CD4-positive, CD25-positive, alpha-beta regulatory T cell (primary cell): ENCODE data around the gene RBM44. TPM values are rescaled to one million over a fixed set of nuclear protein-coding genes. Genes with fewer than 3 reads are reported as not detected.
"Not testable (repeated sequence)": the region's sequence is repeated elsewhere in the genome, so short reads cannot be mapped to it uniquely, and the experiment has no call there.

Source experiments
- ATAC-seq, 2 donors: fragments of 150-1000 bp; cut with Tn5 transposase; one replicate each; pipeline ENCODE4 v1.10.0; 2021; ENCODE audit warnings: low read depth in 2 of 2, moderate number of reproducible peaks in 2 of 2, moderate library complexity in 1 of 2
- DNase-seq, 3 donors: peaks; one replicate each; pipeline versions ENCODE4 v3.0.0 to v3.0.0-alpha.2; 2012 to 2022; ENCODE audit warnings: mixed read lengths in 1 of 3
- H3K27ac ChIP-seq: one replicate; pipeline ENCODE4 v1.7.0; 2013; ENCODE audit warnings: mild to moderate bottlenecking, low read length; ENCODE audit not compliant: insufficient read depth, poor library complexity, severe bottlenecking
- H3K27me3 ChIP-seq: one replicate; pipeline ENCODE4 v1.7.0; 2013; ENCODE audit warnings: low read length; ENCODE audit not compliant: control insufficient read depth, insufficient read depth
- H3K36me3 ChIP-seq: one replicate; pipeline ENCODE4 v1.7.0; 2013; ENCODE audit warnings: mild to moderate bottlenecking, low read length, moderate library complexity; ENCODE audit not compliant: control insufficient read depth, insufficient read depth
- H3K4me1 ChIP-seq: 2 replicates; pipeline ENCODE4 v1.7.0; 2013; ENCODE audit warnings: mild to moderate bottlenecking, low read length; ENCODE audit not compliant: insufficient read depth, control insufficient read depth, poor library complexity, severe bottlenecking
- H3K4me3 ChIP-seq: one replicate; pipeline ENCODE4 v1.7.0; 2013; ENCODE audit warnings: low read depth, mild to moderate bottlenecking, low read length, moderate library complexity
- H3K9me3 ChIP-seq, 2 experiments: 1 replicate in 1 of 2; 2 replicates in 1 of 2; pipeline ENCODE4 v1.7.0; 2013; ENCODE audit warnings: low read length in 2 of 2, mild to moderate bottlenecking in 1 of 2, moderate library complexity in 1 of 2; ENCODE audit not compliant: control insufficient read depth in 2 of 2
- H3K27ac Mint-ChIP-seq, 3 donors: one replicate each; pipeline ENCODE4 v1.8.0; 2020 to 2022; ENCODE audit warnings: mild to moderate bottlenecking in 3 of 3, mixed read lengths in 3 of 3, moderate library complexity in 2 of 3
- H3K27me3 Mint-ChIP-seq: one replicate; pipeline ENCODE4 v1.8.0; 2022; ENCODE audit warnings: mild to moderate bottlenecking, mixed read lengths
- H3K36me3 Mint-ChIP-seq: one replicate; pipeline ENCODE4 v1.8.0; 2020; ENCODE audit warnings: mixed read lengths
- H3K4me1 Mint-ChIP-seq, 4 donors: one replicate each; pipeline ENCODE4 v1.8.0; 2020 to 2022; ENCODE audit warnings: mixed read lengths in 4 of 4, mild to moderate bottlenecking in 1 of 4
- H3K4me3 Mint-ChIP-seq, 4 donors: one replicate each; pipeline ENCODE4 v1.8.0; 2020 to 2022; ENCODE audit warnings: mild to moderate bottlenecking in 4 of 4, mixed read lengths in 4 of 4, moderate library complexity in 3 of 4
- H3K9me3 Mint-ChIP-seq, 7 donors: one replicate each; pipeline ENCODE4 v1.8.0; 2020 to 2022; ENCODE audit warnings: mixed read lengths in 7 of 7, mild to moderate bottlenecking in 3 of 7, moderate library complexity in 2 of 7
- polyA plus RNA-seq, 4 donors: library from polyadenylated mRNA; unstranded; fragments of 300-500 nt; fragmentation: Illumina TruSeq; gene quantifications; one replicate each; pipeline ENCODE4 v1.2.3, GENCODE V29; 2021
- total RNA-seq: library from RNA; stranded (reverse); gene quantifications from one replicate; pipeline ENCODE4 v1.2.3, GENCODE V29; 2022

The RBM44 gene
- total and polyA plus RNA-seq, 5 donors from 2014 or later: 0.21 to 4.5 (median 0.28) TPM; not detected in 2

- not testable (repeated sequence) for ATAC-seq, H3K4me3 ChIP-seq, H3K4me3 Mint-ChIP-seq, H3K4me1 Mint-ChIP-seq, H3K27ac Mint-ChIP-seq, H3K4me1 ChIP-seq, DNase-seq, H3K27ac ChIP-seq, H3K9me3 ChIP-seq, H3K27me3 Mint-ChIP-seq, H3K27me3 ChIP-seq
- Mint-ChIP-seq H3K9me3 (peaks cover 0 to 16% (median 0%) of the 10 kb centered on the region in 7 donors), H3K36me3 (peaks cover 46% of the 10 kb centered on the region)
- H3K36me3 ChIP-seq: peaks cover 57% of the 10 kb centered on the region
These were observed 14.9 kb upstream of the RBM44 start for GRCh38 chr2:237783678-237784077.

DNA sequence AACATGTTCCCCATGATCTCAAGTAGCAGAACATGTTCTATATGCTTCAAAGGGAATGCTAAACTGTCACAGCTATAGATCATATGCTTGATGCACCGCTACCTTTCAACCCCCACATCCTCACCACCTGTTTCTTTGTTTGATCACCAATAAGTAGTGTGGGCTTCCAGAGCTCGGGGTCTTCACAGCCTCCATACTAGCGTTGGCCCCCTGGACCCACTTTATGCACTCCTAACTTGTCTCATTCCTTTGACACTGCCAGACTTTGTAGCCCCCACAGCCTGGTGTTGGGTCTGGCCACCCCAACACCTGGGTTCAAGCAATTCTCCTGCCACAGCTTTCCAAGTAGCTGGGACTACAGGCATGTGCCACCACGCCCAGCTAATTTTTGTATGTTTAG, 11.6 kb upstream of the RBM44 start:
- H3K36me3 ChIP-seq: peaks cover 25% of the 10 kb centered on the region
- peaks cover 2 to 5% (median 4%) of the 10 kb centered on the region in 4 donors for H3K4me1 Mint-ChIP-seq
- H3K4me3 ChIP-seq: no peak overlapping the region
- ATAC-seq (no peak), DNase-seq (no peak)
- H3K9me3 ChIP-seq: peaks cover 0 to 5% of the 10 kb centered on the region in 2 experiments
- H3K36me3 Mint-ChIP-seq: peaks cover 33% of the 10 kb centered on the region
- H3K27me3 Mint-ChIP-seq: no peaks in the 10 kb centered on the region
- no peak overlapping the region for H3K27ac ChIP-seq
- H3K4me3 Mint-ChIP-seq: no peak overlapping the region
- no peaks in the 10 kb centered on the region for H3K27me3 ChIP-seq
- H3K4me1 ChIP-seq: no peaks in the 10 kb centered on the region
- no peak overlapping the region for H3K27ac Mint-ChIP-seq
- H3K9me3 Mint-ChIP-seq: peaks cover 0 to 16% (median 0%) of the 10 kb centered on the region in 7 donors

DNA sequence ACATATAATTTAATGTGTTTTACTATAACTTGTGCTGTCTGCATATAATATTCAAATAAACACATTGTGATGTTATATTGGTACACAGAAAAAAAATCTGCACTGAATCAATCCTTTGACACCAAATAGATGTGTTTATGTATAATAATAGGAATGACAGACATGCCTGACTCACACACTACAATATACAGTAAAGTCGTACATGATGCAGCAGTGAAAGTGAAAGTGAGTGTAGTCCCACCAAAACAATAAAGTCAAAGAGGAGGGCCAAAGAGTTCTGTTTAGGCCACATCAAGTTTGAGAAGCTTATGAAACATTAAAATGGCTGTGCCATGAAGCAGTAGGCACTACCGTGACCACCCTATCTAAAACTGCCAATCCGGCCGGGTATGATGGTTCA, 8.2 kb upstream of the RBM44 start:
- peaks cover 0 to 3% of the 10 kb centered on the region in 2 experiments for H3K9me3 ChIP-seq
- peaks cover 12% of the 10 kb centered on the region for H3K36me3 ChIP-seq
- Mint-ChIP-seq H3K27me3 (no peaks in the 10 kb centered on the region), H3K4me1 (peaks cover 2 to 15% (median 4%) of the 10 kb centered on the region in 4 donors), H3K36me3 (peaks cover 26% of the 10 kb centered on the region), H3K9me3 (peaks cover 0 to 11% (median 1%) of the 10 kb centered on the region in 7 donors), H3K27ac (no peak overlapping the region), H3K4me3 (no peak overlapping the region)
- ATAC-seq: no peak
- H3K4me1 ChIP-seq: no peaks in the 10 kb centered on the region
- DNase-seq: peak in 1 of 3 donors; percentile 18
- no peak overlapping the region for H3K27ac ChIP-seq
- H3K4me3 ChIP-seq: no peak overlapping the region
- H3K27me3 ChIP-seq: no peaks in the 10 kb centered on the region

DNA sequence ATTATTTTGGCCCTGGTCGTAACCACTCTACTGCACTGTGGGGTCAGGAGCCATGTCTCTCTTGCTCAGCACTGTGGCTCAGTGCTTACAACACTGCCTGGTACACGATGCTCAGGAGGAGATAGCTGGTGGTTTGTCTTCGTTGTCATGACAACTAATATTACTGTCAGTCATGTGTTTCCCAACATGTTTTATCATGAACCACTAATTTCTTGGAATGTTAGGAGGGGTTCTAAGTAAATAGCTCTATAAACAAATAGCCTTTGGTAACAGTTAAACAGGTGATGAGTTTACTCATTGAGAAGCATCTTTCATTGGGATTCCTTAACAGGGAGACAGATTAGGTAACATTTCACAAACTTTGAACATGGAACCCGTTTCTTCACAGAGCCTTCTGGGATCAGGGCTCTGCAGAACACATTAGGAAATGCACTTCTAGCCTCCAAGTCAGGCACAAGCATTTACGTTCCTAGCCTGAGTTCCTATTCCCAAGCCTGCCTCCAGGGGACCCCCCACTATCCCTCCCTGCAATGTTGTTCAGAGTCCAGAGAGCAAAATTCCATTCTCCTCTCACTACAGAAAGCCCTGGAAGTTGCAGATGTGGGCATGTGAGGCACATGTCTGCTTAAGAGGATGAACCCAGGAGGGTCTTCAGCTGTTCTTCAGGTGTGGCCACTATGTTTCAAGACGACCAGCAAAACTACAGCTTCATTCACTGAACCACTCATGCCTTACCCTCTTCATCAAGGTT, 6.4 kb upstream of the RBM44 start:
- H3K4me3 Mint-ChIP-seq: no peak overlapping the region

DNA sequence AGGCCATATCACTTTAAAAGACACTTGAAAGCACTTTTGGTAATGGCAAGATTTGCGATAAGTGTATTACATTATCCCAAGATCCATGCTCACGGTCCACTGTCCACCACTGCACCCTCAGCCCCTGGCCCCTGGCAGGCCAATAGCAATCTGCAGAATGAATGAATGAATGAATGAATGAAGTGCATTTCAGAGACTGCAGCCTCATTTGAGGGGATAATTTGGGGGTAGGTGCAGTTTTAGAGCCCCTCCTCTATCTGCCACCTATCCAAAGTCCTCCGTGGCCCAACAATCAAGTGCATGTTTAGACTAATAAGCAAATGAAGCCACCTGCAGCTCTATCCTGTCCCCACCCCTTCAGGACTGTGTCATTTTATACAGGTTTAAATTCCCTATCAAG, 1.3 kb upstream of the RBM44 start:
- no peaks in the 10 kb centered on the region for H3K36me3 ChIP-seq
- H3K4me1 ChIP-seq: no peaks in the 10 kb centered on the region
- no peak overlapping the region for H3K27ac ChIP-seq
- Mint-ChIP-seq H3K9me3 (peaks cover 0 to 7% (median 0%) of the 10 kb centered on the region in 7 donors), H3K27ac (no peak overlapping the region), H3K36me3 (peaks cover 7% of the 10 kb centered on the region), H3K4me3 (peak overlapping the region in 1 of 4 donors; percentile 68), H3K27me3 (no peaks in the 10 kb centered on the region), H3K4me1 (peaks cover 0 to 7% (median 0%) of the 10 kb centered on the region in 4 donors)
- H3K9me3 ChIP-seq: no peaks in the 10 kb centered on the region
- DNase-seq (no peak), ATAC-seq (no peak)
- H3K27me3 ChIP-seq: no peaks in the 10 kb centered on the region
- no peak overlapping the region for H3K4me3 ChIP-seq

More for the DNA sequence above, 6.4 kb upstream of the RBM44 start:
- H3K9me3 ChIP-seq: no peaks in the 10 kb centered on the region
- ATAC-seq (no peak), DNase-seq (no peak)
- no peaks in the 10 kb centered on the region for H3K27me3 ChIP-seq
- H3K4me1 ChIP-seq: no peaks in the 10 kb centered on the region
- Mint-ChIP-seq H3K27ac (no peak overlapping the region), H3K9me3 (peaks cover 0 to 4% (median 1%) of the 10 kb centered on the region in 7 donors), H3K36me3 (peaks cover 19% of the 10 kb centered on the region), H3K4me1 (peaks cover 2 to 15% (median 4%) of the 10 kb centered on the region in 4 donors), H3K27me3 (no peaks in the 10 kb centered on the region)
- no peak overlapping the region for H3K27ac ChIP-seq
- no peak overlapping the region for H3K4me3 ChIP-seq
- peaks cover 2% of the 10 kb centered on the region for H3K36me3 ChIP-seq

- Mint-ChIP-seq H3K4me1 (no peaks in the 10 kb centered on the region), H3K9me3 (peaks cover 0 to 7% (median 1%) of the 10 kb centered on the region in 7 donors), H3K4me3 (no peak overlapping the region), H3K36me3 (peaks cover 11% of the 10 kb centered on the region), H3K27ac (no peak overlapping the region), H3K27me3 (no peaks in the 10 kb centered on the region)
- H3K27me3 ChIP-seq: no peaks in the 10 kb centered on the region
- no peaks in the 10 kb centered on the region for H3K4me1 ChIP-seq
- no peak overlapping the region for H3K4me3 ChIP-seq
- no peaks in the 10 kb centered on the region for H3K36me3 ChIP-seq
- DNase-seq (no peak), ATAC-seq (no peak)
- no peaks in the 10 kb centered on the region for H3K9me3 ChIP-seq
- no peak overlapping the region for H3K27ac ChIP-seq
These were observed 465 bp downstream of the RBM44 start for GRCh38 chr2:237799060-237799428.

GRCh38 chr2:237801466-237801865, 2.9 kb downstream of the RBM44 start:
- Mint-ChIP-seq H3K4me1 (no peaks in the 10 kb centered on the region), H3K4me3 (no peak overlapping the region), H3K27me3 (no peaks in the 10 kb centered on the region), H3K27ac (no peak overlapping the region), H3K9me3 (peaks cover 0 to 7% (median 0%) of the 10 kb centered on the region in 7 donors), H3K36me3 (peaks cover 15% of the 10 kb centered on the region)
- DNase-seq (no peak), ATAC-seq (no peak)
- Histone ChIP-seq H3K9me3 (no peaks in the 10 kb centered on the region), H3K4me3 (no peak overlapping the region), H3K27ac (no peak overlapping the region), H3K27me3 (no peaks in the 10 kb centered on the region), H3K36me3 (no peaks in the 10 kb centered on the region), H3K4me1 (no peaks in the 10 kb centered on the region)

- Histone ChIP-seq H3K4me3 (no peak overlapping the region), H3K36me3 (no peaks in the 10 kb centered on the region), H3K4me1 (no peaks in the 10 kb centered on the region), H3K9me3 (no peaks in the 10 kb centered on the region), H3K27ac (no peak overlapping the region), H3K27me3 (peaks cover 3% of the 10 kb centered on the region)
- H3K27me3 Mint-ChIP-seq: peaks cover 8% of the 10 kb centered on the region
- ATAC-seq (no peak), DNase-seq (no peak)
- peaks cover 0 to 1% (median 0%) of the 10 kb centered on the region in 7 donors for H3K9me3 Mint-ChIP-seq
- H3K36me3 Mint-ChIP-seq: peaks cover 12% of the 10 kb centered on the region
- no peak overlapping the region for H3K27ac Mint-ChIP-seq
- H3K4me3 Mint-ChIP-seq: no peak overlapping the region
- no peaks in the 10 kb centered on the region for H3K4me1 Mint-ChIP-seq
These were observed 7.8 kb downstream of the RBM44 start for GRCh38 chr2:237806334-237806733.
